Right lobe of liver (tissue), 4 donors: Measurements from ENCODE around the gene OTUD5.

Experiments
- POLR2A ChIP-seq: fragments of 450-650 bp; IDR thresholded peaks from one replicate; pipeline ENCODE4 v1.6.1; 2017; ENCODE audit warnings: antibody characterized with exemption, mild to moderate bottlenecking
- TF ChIP-seq, protein P1 (sequence below), 4 donors: fragments of 200-600 bp in 3 of 4; fragments of 450-650 bp in 1 of 4; IDR thresholded peaks; one replicate each; pipeline versions ENCODE4 v1.5.1 to v1.8.0; 2016 to 2022; ENCODE audit warnings: antibody characterized with exemption in 4 of 4, mild to moderate bottlenecking in 2 of 4
- donor health status: DM: no; HTN: no; CAD: no.
- donor health status: DM: no; HTN: no; CAD: no.
- donor health status: DM: no; HTN: yes; CAD: no.

DNA sequence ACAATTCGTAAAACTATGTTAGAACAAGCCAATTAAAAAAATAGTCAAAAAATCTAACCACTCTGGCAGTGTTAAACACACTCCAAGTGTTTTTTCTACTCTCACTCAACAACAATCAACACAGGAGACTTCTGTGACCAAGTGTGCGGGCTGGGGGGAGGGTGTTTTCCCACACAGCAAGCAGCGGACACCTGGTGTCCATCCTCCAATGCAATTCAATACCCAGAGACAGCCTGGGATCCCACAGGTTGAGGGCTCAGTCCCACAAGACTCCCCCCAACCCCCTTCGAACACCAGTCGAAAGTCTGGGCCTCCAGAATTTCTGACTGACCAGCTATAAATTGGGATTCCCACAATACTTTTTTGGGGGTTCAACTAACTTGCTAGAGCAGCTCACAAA, 30.3 kb downstream of the OTUD5 start:
- TF ChIP-seq, protein P1, sequence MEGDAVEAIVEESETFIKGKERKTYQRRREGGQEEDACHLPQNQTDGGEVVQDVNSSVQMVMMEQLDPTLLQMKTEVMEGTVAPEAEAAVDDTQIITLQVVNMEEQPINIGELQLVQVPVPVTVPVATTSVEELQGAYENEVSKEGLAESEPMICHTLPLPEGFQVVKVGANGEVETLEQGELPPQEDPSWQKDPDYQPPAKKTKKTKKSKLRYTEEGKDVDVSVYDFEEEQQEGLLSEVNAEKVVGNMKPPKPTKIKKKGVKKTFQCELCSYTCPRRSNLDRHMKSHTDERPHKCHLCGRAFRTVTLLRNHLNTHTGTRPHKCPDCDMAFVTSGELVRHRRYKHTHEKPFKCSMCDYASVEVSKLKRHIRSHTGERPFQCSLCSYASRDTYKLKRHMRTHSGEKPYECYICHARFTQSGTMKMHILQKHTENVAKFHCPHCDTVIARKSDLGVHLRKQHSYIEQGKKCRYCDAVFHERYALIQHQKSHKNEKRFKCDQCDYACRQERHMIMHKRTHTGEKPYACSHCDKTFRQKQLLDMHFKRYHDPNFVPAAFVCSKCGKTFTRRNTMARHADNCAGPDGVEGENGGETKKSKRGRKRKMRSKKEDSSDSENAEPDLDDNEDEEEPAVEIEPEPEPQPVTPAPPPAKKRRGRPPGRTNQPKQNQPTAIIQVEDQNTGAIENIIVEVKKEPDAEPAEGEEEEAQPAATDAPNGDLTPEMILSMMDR (IDR thresholded peaks at IDR 0.05): no peak
- no peak for TF ChIP-seq POLR2A
